ENCODE measurements around the gene MTCH1.

MTCH1 gene

GRCh38 chr6:36920546-36920945 lies 65.5 kb downstream of the MTCH1 start:
- no peak for DNase-seq

- no peak for DNase-seq
These were observed 65.9 kb downstream of the MTCH1 start for GRCh38 chr6:36920049-36920448.
